Cerebellar cortex (tissue), 1 donor: ENCODE measurements around the gene RBMX.
"Not testable (repeated sequence)": the region's sequence is repeated elsewhere in the genome, so short reads cannot be mapped to it uniquely, and the experiment has no call there.

Experiments
- DNase-seq: peaks from one replicate; pipeline ENCODE4 v3.0.0-alpha.2; 2015; ENCODE audit warnings: low spot score

The RBMX gene

GRCh38 chrX:136880452-136881013 lies at the start of gene RBMX:
Gene RBMX, minus strand, starts transcription at chrX:136880725. Its CDS starts 1,298 bp downstream, at chrX:136879427.
- DNase-seq: peak; percentile 97

- DNase-seq: not testable (repeated sequence)
Observed at GRCh38 chrX:136921438-136921837, 40.9 kb upstream of the RBMX start.

GRCh38 chrX:136920001-136920400 lies 39.5 kb upstream of the RBMX start:
- peak; percentile 71 for DNase-seq

GRCh38 chrX:136916827-136917226 lies 36.3 kb upstream of the RBMX start:
- no peak for DNase-seq

GRCh38 chrX:136911661-136912060 lies 31.1 kb upstream of the RBMX start:
- not testable (repeated sequence) for DNase-seq

GRCh38 chrX:136911253-136911652 lies 30.7 kb upstream of the RBMX start:
- DNase-seq: no peak

GRCh38 chrX:136910565-136911035 lies 30.1 kb upstream of the RBMX start:
- peak; percentile 29 for DNase-seq

GRCh38 chrX:136909706-136910564 lies 29.4 kb upstream of the RBMX start:
- DNase-seq: peak; percentile 97

GRCh38 chrX:136909119-136909705 lies 28.7 kb upstream of the RBMX start:
- peak; percentile 73 for DNase-seq

- DNase-seq: peak; percentile 9
Observed at GRCh38 chrX:136907621-136908020, 27.1 kb upstream of the RBMX start.

GRCh38 chrX:136906921-136907510 lies 26.5 kb upstream of the RBMX start:
- DNase-seq: no peak

GRCh38 chrX:136904067-136904466 lies 23.5 kb upstream of the RBMX start:
- DNase-seq: not testable (repeated sequence)

- not testable (repeated sequence) for DNase-seq
Observed at GRCh38 chrX:136900071-136900470, 19.5 kb upstream of the RBMX start.

GRCh38 chrX:136899221-136899620 lies 18.7 kb upstream of the RBMX start:
- no peak for DNase-seq

GRCh38 chrX:136898752-136899151 lies 18.2 kb upstream of the RBMX start:
- not testable (repeated sequence) for DNase-seq

- no peak for DNase-seq
Observed at GRCh38 chrX:136896121-136896914, 15.8 kb upstream of the RBMX start.

GRCh38 chrX:136892412-136892811 lies 11.9 kb upstream of the RBMX start:
- DNase-seq: no peak

GRCh38 chrX:136890596-136890995 lies 10.1 kb upstream of the RBMX start:
- not testable (repeated sequence) for DNase-seq

- no peak for DNase-seq
Observed at GRCh38 chrX:136889269-136889668, 8.7 kb upstream of the RBMX start.

- DNase-seq: no peak
Observed at GRCh38 chrX:136880003-136880451, 498 bp downstream of the RBMX start.

- no peak for DNase-seq
Observed at GRCh38 chrX:136879001-136879687, 1.4 kb downstream of the RBMX start.
